ENCODE results near the gene DLGAP1. TPM values are rescaled to one million over a fixed set of nuclear protein-coding genes. Genes with fewer than 3 reads are reported as not detected.
A peak's percentile ranks its signal among the peaks of the same experiment; 100 is the strongest.

DLGAP1 gene
- total and polyA plus RNA-seq, 2 donors (not counting 1 experiment from before 2014, with no cell fraction given) = 0.07 to 0.61 TPM

- H3K27ac Mint-ChIP-seq = peak overlapping the region; percentile 27
- POLR2A ChIA-PET = no interaction called here
- peaks cover 8 to 21% of the 10 kb centered on the region in 2 donors for H3K4me1 ChIP-seq (ENCODE audit: control insufficient read depth in 2 of 2, insufficient read depth in 2 of 2, low read length in 2 of 2)
Measured at GRCh38 chr18:3457261-3457724, 997.8 kb downstream of the DLGAP1 start.

DNA sequence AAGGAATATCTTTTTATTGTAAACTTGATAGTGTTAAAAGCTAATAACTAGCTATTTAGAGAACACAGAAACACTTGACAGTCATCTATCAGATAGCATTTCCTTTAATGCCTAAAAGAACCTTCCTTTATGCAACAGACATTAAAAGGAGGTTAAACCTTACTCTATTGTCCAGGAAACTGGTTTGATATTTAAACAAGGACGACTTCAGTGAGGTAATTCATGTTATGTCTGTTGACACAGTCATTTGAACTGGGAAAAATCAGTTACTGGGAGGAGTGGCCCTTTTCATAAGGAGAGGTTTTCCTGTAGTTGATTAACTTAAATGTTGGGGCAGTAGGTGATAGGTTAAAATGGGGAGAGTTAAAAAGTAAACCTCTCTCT is 998.4 kb downstream of the DLGAP1 start:
- Histone ChIP-seq H3K27me3 (replicated peaks in 1 of 4; ENCODE audit: control extremely low read depth in 1 of 4, control insufficient read depth in 3 of 4, insufficient read depth in 4 of 4, low read length in 3 of 4) (no peaks in the 10 kb centered on the region), H4K20me1 (ENCODE audit: control insufficient read depth, insufficient read depth, low read length, poor library complexity, severe bottlenecking) (no peaks in the 10 kb centered on the region), H3K4me2 (replicated peaks; ENCODE audit: low read depth, low read length, poor library complexity, severe bottlenecking) (no peak overlapping the region), H3K9ac (ENCODE audit: low read length) (no peak overlapping the region), H3K27ac (ENCODE audit: low read length in 2 of 2) (no peak overlapping the region), H3K36me3 (replicated peaks in 1 of 2; ENCODE audit: control extremely low read depth in 1 of 2, control insufficient read depth in 1 of 2, extremely low read depth in 1 of 2, insufficient read depth in 2 of 2, low read length in 1 of 2) (peaks cover 6 to 23% of the 10 kb centered on the region in 2 experiments), H3K9me3 (ENCODE audit: control extremely low read depth in 1 of 3, control insufficient read depth in 2 of 3, insufficient read depth in 1 of 3, low read length in 2 of 3) (peaks cover 0 to 6% (median 2%) of the 10 kb centered on the region in 3 donors), H3K79me2 (ENCODE audit: control insufficient read depth, insufficient read depth, low read length) (peaks cover 23% of the 10 kb centered on the region), H3K4me3 (ENCODE audit: control extremely low read depth in 1 of 5, extremely low read depth in 1 of 5, insufficient read depth in 1 of 5, low read depth in 2 of 5, low read length in 4 of 5) (no peak overlapping the region), H2AFZ (ENCODE audit: insufficient read depth, low read depth, low read length, poor library complexity, severe bottlenecking) (no peak overlapping the region), H3K4me1 (ENCODE audit: control insufficient read depth in 2 of 2, insufficient read depth in 2 of 2, low read length in 2 of 2) (peaks cover 8 to 24% of the 10 kb centered on the region in 2 donors)
- ATAC-seq (ENCODE audit: low read depth) (no peak), DNase-seq (no peak)
- POLR2A ChIA-PET = interaction anchor here (0.6 kb wide), 1 partner anchor 136 kb away, joined by 5 read pairs; no protein-coding TSS in a partner anchor
- intact Hi-C loops (cut with micrococcal nuclease) = no loop called here
- no peak overlapping the region for H3K27ac Mint-ChIP-seq
- CTCF ChIA-PET = interaction anchor here (0.7 to 4.4 kb wide), 11 partner anchors 8 to 210 kb away, joined by 3 to 23 read pairs (median 5); no protein-coding TSS in a partner anchor
- TF ChIP-seq EZH2 (IDR thresholded peaks at IDR 0.05; ENCODE audit: borderline replicate concordance, insufficient read depth, low read depth, low read length, poor library complexity, severe bottlenecking) = no peak
- TF ChIP-seq, protein P1, sequence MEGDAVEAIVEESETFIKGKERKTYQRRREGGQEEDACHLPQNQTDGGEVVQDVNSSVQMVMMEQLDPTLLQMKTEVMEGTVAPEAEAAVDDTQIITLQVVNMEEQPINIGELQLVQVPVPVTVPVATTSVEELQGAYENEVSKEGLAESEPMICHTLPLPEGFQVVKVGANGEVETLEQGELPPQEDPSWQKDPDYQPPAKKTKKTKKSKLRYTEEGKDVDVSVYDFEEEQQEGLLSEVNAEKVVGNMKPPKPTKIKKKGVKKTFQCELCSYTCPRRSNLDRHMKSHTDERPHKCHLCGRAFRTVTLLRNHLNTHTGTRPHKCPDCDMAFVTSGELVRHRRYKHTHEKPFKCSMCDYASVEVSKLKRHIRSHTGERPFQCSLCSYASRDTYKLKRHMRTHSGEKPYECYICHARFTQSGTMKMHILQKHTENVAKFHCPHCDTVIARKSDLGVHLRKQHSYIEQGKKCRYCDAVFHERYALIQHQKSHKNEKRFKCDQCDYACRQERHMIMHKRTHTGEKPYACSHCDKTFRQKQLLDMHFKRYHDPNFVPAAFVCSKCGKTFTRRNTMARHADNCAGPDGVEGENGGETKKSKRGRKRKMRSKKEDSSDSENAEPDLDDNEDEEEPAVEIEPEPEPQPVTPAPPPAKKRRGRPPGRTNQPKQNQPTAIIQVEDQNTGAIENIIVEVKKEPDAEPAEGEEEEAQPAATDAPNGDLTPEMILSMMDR (IDR thresholded peaks at IDR 0.05) = no peak
- H3K27me3 Mint-ChIP-seq = no peaks in the 10 kb centered on the region
- H3K9me3 Mint-ChIP-seq (ENCODE audit: insufficient read depth) = no peaks in the 10 kb centered on the region
- H3K4me1 Mint-ChIP-seq = peaks cover 47% of the 10 kb centered on the region
- no CpG with 5 or more reads among the region's 1 CpG for WGBS (ENCODE audit: insufficient coverage)
- no peak overlapping the region for H3K4me3 Mint-ChIP-seq

More at GRCh38 chr18:3457261-3457724, 997.8 kb downstream of the DLGAP1 start:
- CTCF ChIA-PET = interaction anchor here (0.7 to 2.7 kb wide), 15 partner anchors 9 to 209 kb away, joined by 3 to 13 read pairs (median 4); partner anchors contain the start of gene MYL12A
- Mint-ChIP-seq H3K4me1 (peaks cover 47% of the 10 kb centered on the region), H3K27me3 (no peaks in the 10 kb centered on the region), H3K4me3 (no peak overlapping the region), H3K9me3 (ENCODE audit: insufficient read depth) (peaks cover 3% of the 10 kb centered on the region)
- 94% methylated on average over 15 of the region's 15 CpGs for WGBS (ENCODE audit: insufficient coverage)
- Histone ChIP-seq H3K27ac (ENCODE audit: low read length in 2 of 2) (no peak overlapping the region), H3K9ac (ENCODE audit: low read length) (no peak overlapping the region), H4K20me1 (ENCODE audit: control insufficient read depth, insufficient read depth, low read length, poor library complexity, severe bottlenecking) (no peaks in the 10 kb centered on the region), H3K9me3 (ENCODE audit: control extremely low read depth in 1 of 3, control insufficient read depth in 2 of 3, insufficient read depth in 1 of 3, low read length in 2 of 3) (peaks cover 3 to 10% (median 3%) of the 10 kb centered on the region in 3 donors), H3K27me3 (replicated peaks in 1 of 4; ENCODE audit: control extremely low read depth in 1 of 4, control insufficient read depth in 3 of 4, insufficient read depth in 4 of 4, low read length in 3 of 4) (no peaks in the 10 kb centered on the region), H3K36me3 (replicated peaks in 1 of 2; ENCODE audit: control extremely low read depth in 1 of 2, control insufficient read depth in 1 of 2, extremely low read depth in 1 of 2, insufficient read depth in 2 of 2, low read length in 1 of 2) (peaks cover 6 to 23% of the 10 kb centered on the region in 2 experiments), H3K4me3 (ENCODE audit: control extremely low read depth in 1 of 5, extremely low read depth in 1 of 5, insufficient read depth in 1 of 5, low read depth in 2 of 5, low read length in 4 of 5) (no peak overlapping the region), H2AFZ (ENCODE audit: insufficient read depth, low read depth, low read length, poor library complexity, severe bottlenecking) (no peak overlapping the region), H3K4me2 (replicated peaks; ENCODE audit: low read depth, low read length, poor library complexity, severe bottlenecking) (no peak overlapping the region), H3K79me2 (ENCODE audit: control insufficient read depth, insufficient read depth, low read length) (peaks cover 27% of the 10 kb centered on the region)
- DNase-seq = no peak
- no peak for ATAC-seq (ENCODE audit: low read depth)
- TF ChIP-seq EZH2 (IDR thresholded peaks at IDR 0.05; ENCODE audit: borderline replicate concordance, insufficient read depth, low read depth, low read length, poor library complexity, severe bottlenecking) = no peak
- TF ChIP-seq, protein P1 (IDR thresholded peaks at IDR 0.05) = no peak
- intact Hi-C loops (cut with micrococcal nuclease) = no loop called here
